ENCODE results near the gene PTPN21. TPM values are rescaled to one million over a fixed set of nuclear protein-coding genes. Genes with fewer than 3 reads are reported as not detected.

PTPN21 gene
- total RNA-seq, 4 donors from 2014 or later: 25.6 to 35.5 (median 32.2) TPM

- H3K36me3 ChIP-seq: peaks cover 0 to 60% (median 0%) of the 10 kb centered on the region in 3 donors
These were observed 49.2 kb downstream of the PTPN21 start for GRCh38 chr14:88505621-88506020.

DNA sequence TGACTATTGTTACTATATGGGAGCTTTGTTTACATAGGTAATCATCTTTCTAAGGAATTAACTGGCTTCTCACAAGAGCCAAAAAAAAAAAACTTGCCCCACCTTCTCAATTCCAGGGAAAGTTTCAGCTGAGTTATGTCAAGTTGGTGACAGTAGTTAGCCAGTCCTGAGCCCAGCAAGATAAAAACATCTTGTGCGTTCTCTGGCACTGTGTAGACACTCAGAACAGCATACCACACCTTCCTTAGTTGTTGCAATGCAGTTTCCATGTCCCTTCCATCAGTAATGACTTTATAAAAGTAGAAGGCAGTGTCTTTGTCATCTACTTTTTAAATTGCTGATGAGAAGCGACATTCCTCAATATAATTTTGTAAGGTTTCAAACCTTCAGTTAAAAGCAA lies 50.2 kb downstream of the PTPN21 start:
- TF ChIP-seq EP300 (IDR thresholded peaks at IDR 0.05) (no peak), CTCF (IDR thresholded peaks at IDR 0.05) (no peak), POLR2A (IDR thresholded peaks at IDR 0.05) (no peak)
- H3K4me3 ChIP-seq: no peak overlapping the region
- WGBS, 2 donors: 94 to 97% methylated on average over 2 of the region's 2 CpGs
- H3K4me1 ChIP-seq: no peaks in the 10 kb centered on the region
- no peaks in the 10 kb centered on the region for H3K27me3 ChIP-seq
- H3K9me3 ChIP-seq: no peaks in the 10 kb centered on the region
- DNase-seq (ENCODE audit: low spot score in 2 of 2): no peak
- H3K36me3 ChIP-seq: peaks cover 0 to 67% (median 0%) of the 10 kb centered on the region in 3 donors
- H3K27ac ChIP-seq: no peak overlapping the region

More at GRCh38 chr14:88505621-88506020, 49.2 kb downstream of the PTPN21 start:
- H3K27ac ChIP-seq: no peak overlapping the region
- TF ChIP-seq POLR2A (IDR thresholded peaks at IDR 0.05) (no peak), EP300 (IDR thresholded peaks at IDR 0.05) (no peak), CTCF (IDR thresholded peaks at IDR 0.05) (no peak)
- no peaks in the 10 kb centered on the region for H3K4me1 ChIP-seq
- H3K4me3 ChIP-seq: no peak overlapping the region
- no peak for DNase-seq (ENCODE audit: low spot score in 2 of 2)
- H3K27me3 ChIP-seq: no peaks in the 10 kb centered on the region
- H3K9me3 ChIP-seq: no peaks in the 10 kb centered on the region

- Histone ChIP-seq H3K9me3 (no peaks in the 10 kb centered on the region), H3K27ac (no peak overlapping the region), H3K4me1 (no peaks in the 10 kb centered on the region), H3K4me3 (no peak overlapping the region), H3K36me3 (peaks cover 0 to 67% (median 0%) of the 10 kb centered on the region in 3 donors), H3K27me3 (no peaks in the 10 kb centered on the region)
- TF ChIP-seq CTCF (IDR thresholded peaks at IDR 0.05) (no peak), POLR2A (IDR thresholded peaks at IDR 0.05) (no peak), EP300 (IDR thresholded peaks at IDR 0.05) (no peak)
- WGBS, 2 donors: 96 to 98% methylated on average over 2 of the region's 2 CpGs
- no peak for DNase-seq (ENCODE audit: low spot score in 2 of 2)
These were observed 50.9 kb downstream of the PTPN21 start for GRCh38 chr14:88503754-88504406.

DNA sequence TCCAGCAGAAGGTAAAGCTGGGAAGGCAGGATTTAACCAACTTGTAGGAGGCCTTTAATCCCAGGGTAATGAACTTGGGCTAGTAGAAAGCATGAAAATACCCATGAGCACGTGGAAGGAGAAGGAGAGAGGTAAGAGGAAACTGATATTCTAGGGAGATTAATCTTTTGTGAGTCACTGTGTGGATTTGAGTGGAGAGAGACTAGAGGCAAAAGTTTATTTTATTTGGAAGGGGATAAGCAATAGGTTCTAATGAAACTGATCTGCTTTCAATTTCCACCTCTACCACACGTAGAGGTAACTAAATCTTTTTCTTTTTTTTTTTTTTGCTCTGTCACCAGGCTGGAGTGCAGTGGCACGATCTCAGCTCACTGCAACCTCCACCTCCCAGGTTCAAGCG lies 52.1 kb downstream of the PTPN21 start:
- DNase-seq (ENCODE audit: low spot score in 2 of 2): no peak
- Histone ChIP-seq H3K36me3 (peaks cover 0 to 67% (median 0%) of the 10 kb centered on the region in 3 donors), H3K27me3 (no peaks in the 10 kb centered on the region), H3K4me1 (peaks cover 0 to 4% (median 2%) of the 10 kb centered on the region in 4 donors), H3K4me3 (no peak overlapping the region), H3K27ac (no peak overlapping the region), H3K9me3 (no peaks in the 10 kb centered on the region)
- no peak for TF ChIP-seq POLR2A (IDR thresholded peaks at IDR 0.05)
- no peak for TF ChIP-seq EP300 (IDR thresholded peaks at IDR 0.05)
- TF ChIP-seq CTCF (IDR thresholded peaks at IDR 0.05): no peak
- WGBS, 2 donors: 82 to 89% methylated on average over 4 of the region's 4 CpGs

GRCh38 chr14:88500611-88501010 lies 54.2 kb downstream of the PTPN21 start:
- DNase-seq (ENCODE audit: low spot score in 2 of 2): no peak
- Histone ChIP-seq H3K4me3 (no peak overlapping the region), H3K27ac (no peak overlapping the region), H3K9me3 (no peaks in the 10 kb centered on the region), H3K27me3 (no peaks in the 10 kb centered on the region), H3K4me1 (peaks cover 0 to 12% (median 8%) of the 10 kb centered on the region in 4 donors), H3K36me3 (peaks cover 0 to 63% (median 0%) of the 10 kb centered on the region in 3 donors)
- 96 to 97% methylated on average over 2 of the region's 2 CpGs for WGBS, 2 donors
- TF ChIP-seq POLR2A (IDR thresholded peaks at IDR 0.05): no peak
- TF ChIP-seq EP300 (IDR thresholded peaks at IDR 0.05): no peak
- TF ChIP-seq CTCF (IDR thresholded peaks at IDR 0.05): no peak

All from tibial nerve (tissue), 4 donors.